Stimulated activated CD4-positive, alpha-beta T cell treated with anti-CD3 and anti-CD28 coated beads, Interleukin-4, amount 100 ng/mL, for 24 hours (primary cell): Measurements from ENCODE around the gene ATPAF1.

Experiments
- DNase-seq: peaks from one replicate; pipeline ENCODE4 v3.0.0-alpha.2; 2020

ATPAF1 gene

DNA sequence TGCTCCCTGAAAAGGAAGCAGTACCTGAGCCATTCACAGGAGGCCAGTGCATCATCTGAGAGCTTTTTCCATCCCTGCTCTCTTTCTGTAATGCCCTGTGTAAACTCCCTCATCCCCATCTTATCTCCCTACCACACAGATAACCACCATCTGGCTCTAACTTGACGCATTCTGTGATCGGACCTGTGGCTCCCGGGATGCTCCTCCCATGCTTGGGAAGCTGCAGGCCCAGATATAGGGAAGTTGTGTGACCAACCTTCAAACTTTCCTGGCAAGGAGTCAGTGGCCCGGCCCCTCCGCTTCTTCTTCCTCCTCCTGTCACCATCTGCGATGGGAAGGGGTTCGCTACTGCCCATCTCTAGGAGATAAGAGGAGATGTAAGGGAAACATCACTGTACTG lies 85.2 kb downstream of the ATPAF1 start:
- DNase-seq = no peak
